ENCODE results near the gene ZSCAN30. TPM values are rescaled to one million over a fixed set of nuclear protein-coding genes. Genes with fewer than 3 reads are reported as not detected.

ZSCAN30 gene
- total and polyA plus RNA-seq, 3 experiments from 2014 or later: 3.0 to 10.8 (median 8.9) TPM

DNA sequence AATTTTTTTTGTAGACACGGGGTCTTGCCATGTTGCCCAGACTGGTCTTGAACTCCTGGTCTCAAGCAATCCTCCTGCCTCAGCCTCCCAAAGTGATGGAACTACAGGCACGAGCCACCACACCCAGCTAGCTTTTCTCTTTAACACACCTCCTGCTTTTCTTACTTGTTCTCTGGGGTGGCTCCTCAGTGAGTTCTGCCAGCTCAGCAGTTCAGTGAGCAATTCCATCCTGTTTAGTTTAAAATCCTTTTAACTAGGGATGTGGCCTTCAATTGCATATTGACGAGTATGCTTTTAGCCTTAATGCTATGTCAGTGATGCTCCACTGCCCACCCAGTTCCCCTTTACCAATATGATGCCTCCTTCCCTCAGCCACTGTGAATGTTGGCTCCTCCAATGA, 33.1 kb downstream of the ZSCAN30 start:
- H3K36me3 Mint-ChIP-seq: peaks cover 28 to 57% (median 50%) of the 10 kb centered on the region in 3 donors
- H3K4me3 Mint-ChIP-seq: no peak overlapping the region
- ChIA-PET CTCF (no interaction called here), POLR2A (no interaction called here)
- Histone ChIP-seq H3K4me3 (ENCODE audit: low read length) (no peak overlapping the region), H3K36me3 (ENCODE audit: insufficient read depth, low read length) (peaks cover 5% of the 10 kb centered on the region), H3K27me3 (ENCODE audit: insufficient read depth, low read length, poor library complexity, severe bottlenecking) (no peaks in the 10 kb centered on the region), H3K27ac (ENCODE audit: low read depth, low read length) (no peak overlapping the region), H3K4me1 (ENCODE audit: insufficient read depth, low read length) (no peaks in the 10 kb centered on the region), H3K9me3 (ENCODE audit: low read length) (peaks cover 7% of the 10 kb centered on the region)
- no peak for DNase-seq
- H3K4me1 Mint-ChIP-seq: no peaks in the 10 kb centered on the region
- H3K27me3 Mint-ChIP-seq: no peaks in the 10 kb centered on the region
- peak overlapping the region in 1 of 8 donors; percentile 54 for H3K27ac Mint-ChIP-seq
- peaks cover 0 to 22% (median 19%) of the 10 kb centered on the region in 5 donors for H3K9me3 Mint-ChIP-seq

- H3K4me3 Mint-ChIP-seq: no peak overlapping the region
- Histone ChIP-seq H3K4me1 (ENCODE audit: insufficient read depth, low read length) (no peaks in the 10 kb centered on the region), H3K4me3 (ENCODE audit: low read length) (no peak overlapping the region), H3K36me3 (ENCODE audit: insufficient read depth, low read length) (peaks cover 5% of the 10 kb centered on the region), H3K27ac (ENCODE audit: low read depth, low read length) (no peak overlapping the region), H3K9me3 (ENCODE audit: low read length) (peaks cover 7% of the 10 kb centered on the region), H3K27me3 (ENCODE audit: insufficient read depth, low read length, poor library complexity, severe bottlenecking) (no peaks in the 10 kb centered on the region)
- no peak overlapping the region for H3K27ac Mint-ChIP-seq
- CTCF ChIA-PET: interaction anchor here (1.3 kb wide), 1 partner anchor 227 kb away, joined by 3 read pairs; no protein-coding TSS in a partner anchor
- peaks cover 36 to 69% (median 65%) of the 10 kb centered on the region in 3 donors for H3K36me3 Mint-ChIP-seq
- H3K4me1 Mint-ChIP-seq: peaks cover 0 to 5% (median 0%) of the 10 kb centered on the region in 3 donors
- no peaks in the 10 kb centered on the region for H3K27me3 Mint-ChIP-seq
- DNase-seq: no peak
- peaks cover 0 to 22% (median 20%) of the 10 kb centered on the region in 5 donors for H3K9me3 Mint-ChIP-seq
- POLR2A ChIA-PET: no interaction called here
These were observed 36.3 kb downstream of the ZSCAN30 start for GRCh38 chr18:35253655-35254287.

DNA sequence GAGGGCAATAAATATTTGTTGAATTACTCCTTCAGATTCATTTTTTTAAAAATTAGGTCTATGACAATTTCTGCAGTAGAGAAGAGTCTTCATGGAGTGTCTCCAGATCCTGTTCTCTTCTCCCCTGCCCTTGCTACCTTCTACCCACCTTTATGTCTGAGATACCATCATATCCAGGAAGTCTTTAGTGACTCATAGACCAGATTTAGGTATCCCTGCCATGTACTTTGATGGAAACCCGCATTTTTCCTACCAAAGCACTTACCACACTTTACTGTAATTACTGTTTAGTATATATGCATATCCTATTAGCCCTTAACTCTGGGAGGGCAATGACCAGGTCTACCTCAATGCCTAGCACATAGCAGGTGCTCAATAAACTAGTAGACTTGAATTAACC, 37.6 kb downstream of the ZSCAN30 start:
- Mint-ChIP-seq H3K27me3 (no peaks in the 10 kb centered on the region), H3K9me3 (peaks cover 0 to 22% (median 20%) of the 10 kb centered on the region in 5 donors), H3K4me1 (peaks cover 0 to 5% (median 0%) of the 10 kb centered on the region in 3 donors), H3K27ac (no peak overlapping the region), H3K36me3 (peaks cover 35 to 72% (median 68%) of the 10 kb centered on the region in 3 donors), H3K4me3 (no peak overlapping the region)
- no peak overlapping the region for H3K4me3 ChIP-seq (ENCODE audit: low read length)
- H3K27ac ChIP-seq (ENCODE audit: low read depth, low read length): no peak overlapping the region
- CTCF ChIA-PET: no interaction called here
- H3K27me3 ChIP-seq (ENCODE audit: insufficient read depth, low read length, poor library complexity, severe bottlenecking): no peaks in the 10 kb centered on the region
- peaks cover 9% of the 10 kb centered on the region for H3K36me3 ChIP-seq (ENCODE audit: insufficient read depth, low read length)
- no peaks in the 10 kb centered on the region for H3K4me1 ChIP-seq (ENCODE audit: insufficient read depth, low read length)
- peaks cover 7% of the 10 kb centered on the region for H3K9me3 ChIP-seq (ENCODE audit: low read length)
- POLR2A ChIA-PET: no interaction called here
- DNase-seq: no peak

- peaks cover 57 to 88% (median 80%) of the 10 kb centered on the region in 3 donors for H3K36me3 Mint-ChIP-seq
- no peak overlapping the region for H3K27ac ChIP-seq (ENCODE audit: low read depth, low read length)
- CTCF ChIA-PET: no interaction called here
- H3K4me3 Mint-ChIP-seq: no peak overlapping the region
- H3K27ac Mint-ChIP-seq: no peak overlapping the region
- peaks cover 0 to 14% (median 10%) of the 10 kb centered on the region in 5 donors for H3K9me3 Mint-ChIP-seq
- H3K27me3 ChIP-seq (ENCODE audit: insufficient read depth, low read length, poor library complexity, severe bottlenecking): no peaks in the 10 kb centered on the region
- H3K9me3 ChIP-seq (ENCODE audit: low read length): peaks cover 4% of the 10 kb centered on the region
- H3K4me1 Mint-ChIP-seq: peaks cover 12 to 25% (median 20%) of the 10 kb centered on the region in 3 donors
- H3K4me3 ChIP-seq (ENCODE audit: low read length): no peak overlapping the region
- POLR2A ChIA-PET: no interaction called here
- H3K27me3 Mint-ChIP-seq: no peaks in the 10 kb centered on the region
- no peak for DNase-seq
- H3K36me3 ChIP-seq (ENCODE audit: insufficient read depth, low read length): peaks cover 40% of the 10 kb centered on the region
- H3K4me1 ChIP-seq (ENCODE audit: insufficient read depth, low read length): no peaks in the 10 kb centered on the region
These were observed 41.6 kb downstream of the ZSCAN30 start for GRCh38 chr18:35248429-35248828.

DNA sequence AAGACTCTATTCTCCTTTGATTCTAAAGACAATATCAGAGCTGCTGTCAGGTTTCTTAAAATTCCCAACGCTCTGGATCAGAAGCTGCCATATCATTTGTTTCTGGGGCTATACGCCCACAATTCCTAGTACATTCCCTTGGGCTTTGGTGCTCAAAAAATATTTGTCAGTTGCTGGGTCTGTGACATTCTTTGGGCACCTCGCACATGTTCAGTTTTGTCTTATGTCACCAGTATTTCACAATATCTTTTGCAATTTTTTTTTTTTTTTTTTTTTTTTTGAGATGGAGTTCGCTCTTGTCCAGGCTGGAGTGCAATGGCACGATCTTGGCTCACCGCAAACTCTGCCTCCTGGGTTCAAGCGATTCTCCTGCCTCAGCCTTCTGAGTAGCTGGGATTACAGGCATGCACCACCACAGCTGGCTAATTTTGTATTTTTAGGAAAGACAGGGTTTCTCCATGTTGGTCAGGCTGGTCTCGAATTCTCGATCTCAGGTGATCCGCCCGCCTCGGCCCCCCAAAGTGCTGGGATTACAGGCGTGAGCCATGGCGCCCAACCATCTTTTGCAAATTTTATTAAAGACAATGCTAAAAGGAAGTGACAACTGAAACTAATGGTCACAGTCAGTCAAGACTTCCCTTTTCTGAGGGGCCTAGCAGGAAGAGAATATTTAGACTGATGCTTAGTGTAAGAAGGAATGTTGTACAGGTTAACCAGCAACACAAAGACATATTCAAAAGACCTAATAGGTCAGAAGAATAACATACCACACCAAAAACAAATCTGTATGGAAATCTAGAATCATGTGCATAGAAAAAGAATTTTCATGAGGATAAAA, 42.4 kb downstream of the ZSCAN30 start:
- no peak for DNase-seq
- H3K4me3 Mint-ChIP-seq: no peak overlapping the region
- H3K36me3 Mint-ChIP-seq: peaks cover 54 to 88% (median 74%) of the 10 kb centered on the region in 3 donors
- peaks cover 13 to 33% (median 25%) of the 10 kb centered on the region in 3 donors for H3K4me1 Mint-ChIP-seq
- no peaks in the 10 kb centered on the region for H3K27me3 Mint-ChIP-seq
- Histone ChIP-seq H3K4me1 (ENCODE audit: insufficient read depth, low read length) (peaks cover 5% of the 10 kb centered on the region), H3K27ac (ENCODE audit: low read depth, low read length) (no peak overlapping the region), H3K27me3 (ENCODE audit: insufficient read depth, low read length, poor library complexity, severe bottlenecking) (no peaks in the 10 kb centered on the region), H3K36me3 (ENCODE audit: insufficient read depth, low read length) (peaks cover 46% of the 10 kb centered on the region), H3K4me3 (ENCODE audit: low read length) (no peak overlapping the region), H3K9me3 (ENCODE audit: low read length) (no peaks in the 10 kb centered on the region)
- CTCF ChIA-PET: no interaction called here
- POLR2A ChIA-PET: no interaction called here
- H3K9me3 Mint-ChIP-seq: peaks cover 0 to 6% (median 3%) of the 10 kb centered on the region in 5 donors
- H3K27ac Mint-ChIP-seq: no peak overlapping the region

DNA sequence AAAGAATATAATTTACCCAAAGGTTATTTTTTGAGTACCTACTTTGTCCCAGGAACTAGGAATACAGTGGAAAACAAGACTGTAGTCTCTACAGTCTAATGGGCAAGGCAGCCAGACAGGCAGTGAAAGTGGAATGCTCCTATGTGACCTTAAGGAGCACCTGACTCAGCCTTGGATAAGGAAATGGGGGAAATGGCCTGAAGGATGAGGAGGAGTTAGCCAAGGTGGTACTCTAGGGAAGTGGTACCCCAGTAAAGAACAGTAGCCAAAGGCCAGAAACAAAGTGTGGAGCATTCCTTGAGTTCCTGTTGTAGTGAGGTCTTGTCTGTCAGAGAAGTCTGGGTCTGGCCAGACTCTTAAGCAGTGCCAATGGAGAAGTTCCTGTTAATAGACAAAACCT, 43.2 kb downstream of the ZSCAN30 start:
- no peak overlapping the region for H3K27ac ChIP-seq (ENCODE audit: low read depth, low read length)
- H3K4me3 Mint-ChIP-seq: no peak overlapping the region
- no peaks in the 10 kb centered on the region for H3K27me3 Mint-ChIP-seq
- H3K4me3 ChIP-seq (ENCODE audit: low read length): no peak overlapping the region
- peaks cover 56 to 87% (median 66%) of the 10 kb centered on the region in 3 donors for H3K36me3 Mint-ChIP-seq
- H3K9me3 ChIP-seq (ENCODE audit: low read length): no peaks in the 10 kb centered on the region
- POLR2A ChIA-PET: no interaction called here
- CTCF ChIA-PET: no interaction called here
- H3K4me1 Mint-ChIP-seq: peaks cover 13 to 41% (median 33%) of the 10 kb centered on the region in 3 donors
- H3K27me3 ChIP-seq (ENCODE audit: insufficient read depth, low read length, poor library complexity, severe bottlenecking): no peaks in the 10 kb centered on the region
- peaks cover 50% of the 10 kb centered on the region for H3K36me3 ChIP-seq (ENCODE audit: insufficient read depth, low read length)
- peaks cover 0 to 4% (median 2%) of the 10 kb centered on the region in 5 donors for H3K9me3 Mint-ChIP-seq
- H3K27ac Mint-ChIP-seq: peak overlapping the region in 4 of 8 donors; percentile 26 to 85 (median 53)
- H3K4me1 ChIP-seq (ENCODE audit: insufficient read depth, low read length): peaks cover 13% of the 10 kb centered on the region
- no peak for DNase-seq

GRCh38 chr18:35245719-35246317, 44.2 kb downstream of the ZSCAN30 start:
- peaks cover 14% of the 10 kb centered on the region for H3K4me1 ChIP-seq (ENCODE audit: insufficient read depth, low read length)
- peaks cover 50% of the 10 kb centered on the region for H3K36me3 ChIP-seq (ENCODE audit: insufficient read depth, low read length)
- Mint-ChIP-seq H3K4me1 (peaks cover 17 to 46% (median 37%) of the 10 kb centered on the region in 3 donors), H3K36me3 (peaks cover 54 to 83% (median 58%) of the 10 kb centered on the region in 3 donors), H3K27ac (no peak overlapping the region), H3K4me3 (no peak overlapping the region), H3K27me3 (peaks cover 0 to under 1% of the 10 kb centered on the region in 2 donors), H3K9me3 (peaks cover 0 to 4% (median 0%) of the 10 kb centered on the region in 5 donors)
- H3K27me3 ChIP-seq (ENCODE audit: insufficient read depth, low read length, poor library complexity, severe bottlenecking): no peaks in the 10 kb centered on the region
- no peaks in the 10 kb centered on the region for H3K9me3 ChIP-seq (ENCODE audit: low read length)
- no peak overlapping the region for H3K4me3 ChIP-seq (ENCODE audit: low read length)
- no peak overlapping the region for H3K27ac ChIP-seq (ENCODE audit: low read depth, low read length)
- no peak for DNase-seq
- CTCF ChIA-PET: interaction anchor here (1.0 to 1.6 kb wide), 2 partner anchors 13 to 15 kb away, joined by 3 read pairs; no protein-coding TSS in a partner anchor
- POLR2A ChIA-PET: no interaction called here
